ENCODE data around the gene HLCS. TPM values are rescaled to one million over a fixed set of nuclear protein-coding genes. Genes with fewer than 3 reads are reported as not detected.

HLCS gene
- total and polyA plus RNA-seq, 2 of the 4 experiments (the other 2 are of a cell fraction), result 10.6 to 21.0 TPM

- Histone ChIP-seq H4K5ac (ENCODE audit: low read depth, low read length) (no peak overlapping the region), H3K4me2 (ENCODE audit: low read depth, low read length) (no peak overlapping the region), H3K9me1 (ENCODE audit: insufficient read depth, low read length) (no peaks in the 10 kb centered on the region; the same call in 1 of the 2 replicates), H4K8ac (ENCODE audit: low read depth in 2 of 2, low read length in 2 of 2) (no peak overlapping the region), H4K91ac (ENCODE audit: insufficient read depth, low read depth, low read length) (no peak overlapping the region), H3K18ac (ENCODE audit: low read depth, low read length) (no peak overlapping the region), H3K4ac (ENCODE audit: low read depth, low read length) (no peak overlapping the region), H3K4me1 (ENCODE audit: control insufficient read depth, insufficient read depth, low read length) (no peaks in the 10 kb centered on the region), H4K20me1 (ENCODE audit: insufficient read depth, low read length) (no peaks in the 10 kb centered on the region), H3K27me3 (ENCODE audit: control insufficient read depth, insufficient read depth, low read length) (peaks cover 40% of the 10 kb centered on the region), H2AK5ac (ENCODE audit: low read depth, low read length) (no peak overlapping the region), H3K9ac (ENCODE audit: low read depth, low read length) (no peak overlapping the region), H2BK5ac (ENCODE audit: low read depth, low read length, poor library complexity, severe bottlenecking) (no peak overlapping the region), H3K27ac (ENCODE audit: insufficient read depth, low read length) (no peak overlapping the region), H3K14ac (replicated peaks; ENCODE audit: low read depth, low read length) (no peak overlapping the region), H3K79me1 (ENCODE audit: low read depth in 1 of 2, low read length in 2 of 2) (peaks cover 0 to 4% of the 10 kb centered on the region in 2 experiments; a peak in 1 of 4 replicates), H3K9me3 (ENCODE audit: control insufficient read depth, insufficient read depth, low read length) (no peaks in the 10 kb centered on the region), H3K4me3 (ENCODE audit: insufficient read depth, low read depth, low read length) (no peak overlapping the region), H3K23ac (ENCODE audit: low read depth, low read length) (no peak overlapping the region), H2AFZ (replicated peaks; ENCODE audit: low read length, poor library complexity) (no peak overlapping the region), H3K36me3 (ENCODE audit: control insufficient read depth, insufficient read depth, low read length) (no peaks in the 10 kb centered on the region), H2BK20ac (ENCODE audit: low read depth, low read length) (no peak overlapping the region), H2BK120ac (ENCODE audit: low read depth, low read length) (no peak overlapping the region), H2BK15ac (ENCODE audit: low read depth, low read length) (no peak overlapping the region), H2AK9ac (replicated peaks; ENCODE audit: low read depth, low read length, poor library complexity) (no peak overlapping the region), H3K56ac (ENCODE audit: extremely low read depth, insufficient read depth, low read length) (no peak overlapping the region)
- no TSS peak for BruUV-seq (replicated peaks)
- DNase-seq (no peak), ATAC-seq (ENCODE audit: low read depth) (no peak)
- intact Hi-C loops (cut with micrococcal nuclease), result no loop called here
- ChIA-PET CTCF (no interaction called here), POLR2A (ENCODE audit: unreplicated experiment) (no interaction called here)
- WGBS, 2 experiments (ENCODE audit: extremely low coverage in 2 of 2, insufficient read length in 1 of 2), result 90% methylated on average over 11 of the region's 18 CpGs; no CpG with 5 or more reads in 1 of the 2 experiments
- dilution Hi-C loops (cut with HindIII; ENCODE audit: low sequenced_read_pairs, unreplicated experiment), result no loop called here
- in situ Hi-C loops (cut with MboI; ENCODE audit: low sequenced_read_pairs), result no loop called here
- TF ChIP-seq NFE2L2 (IDR thresholded peaks at IDR 0.05; ENCODE audit: low read depth, low read length) (no peak), MXI1 (IDR thresholded peaks at IDR 0.05; ENCODE audit: borderline replicate concordance, low read depth, low read length) (no peak), CTCF (conservative IDR thresholded peaks at IDR 0.05; ENCODE audit: low read depth, low read length) (no peak), FOS (IDR thresholded peaks at IDR 0.05; ENCODE audit: low read depth, low read length) (no peak), RFX5 (IDR thresholded peaks at IDR 0.05; ENCODE audit: low read depth, low read length) (no peak), CHD1 (IDR thresholded peaks at IDR 0.05; ENCODE audit: low read depth, low read length) (no peak), USF2 (IDR thresholded peaks at IDR 0.05; ENCODE audit: low read depth, low read length) (no peak), BHLHE40 (IDR thresholded peaks at IDR 0.05; ENCODE audit: low read depth, low read length) (no peak), POLR2A (IDR thresholded peaks at IDR 0.05; ENCODE audit: low read depth, low read length) (no peak), MAFK (IDR thresholded peaks at IDR 0.05; ENCODE audit: low read depth, low read length) (no peak), CEBPB (IDR thresholded peaks at IDR 0.05; ENCODE audit: low read depth, low read length) (no peak), SMC3 (IDR thresholded peaks at IDR 0.05; ENCODE audit: low read depth, low read length) (no peak), MAZ (IDR thresholded peaks at IDR 0.05; ENCODE audit: borderline replicate concordance, low read depth, low read length) (no peak)
- TF ChIP-seq, protein P1, sequence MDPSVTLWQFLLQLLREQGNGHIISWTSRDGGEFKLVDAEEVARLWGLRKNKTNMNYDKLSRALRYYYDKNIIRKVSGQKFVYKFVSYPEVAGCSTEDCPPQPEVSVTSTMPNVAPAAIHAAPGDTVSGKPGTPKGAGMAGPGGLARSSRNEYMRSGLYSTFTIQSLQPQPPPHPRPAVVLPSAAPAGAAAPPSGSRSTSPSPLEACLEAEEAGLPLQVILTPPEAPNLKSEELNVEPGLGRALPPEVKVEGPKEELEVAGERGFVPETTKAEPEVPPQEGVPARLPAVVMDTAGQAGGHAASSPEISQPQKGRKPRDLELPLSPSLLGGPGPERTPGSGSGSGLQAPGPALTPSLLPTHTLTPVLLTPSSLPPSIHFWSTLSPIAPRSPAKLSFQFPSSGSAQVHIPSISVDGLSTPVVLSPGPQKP (IDR thresholded peaks at IDR 0.05; ENCODE audit: borderline replicate concordance, low read depth, low read length), result no peak
These were observed 237.0 kb downstream of the HLCS start for GRCh38 chr21:36729310-36729970.

Measured in IMR-90 (cell line).